ENCODE results near the gene AREG. TPM values are rescaled to one million over a fixed set of nuclear protein-coding genes. Genes with fewer than 3 reads are reported as not detected.

Gene AREG
- total RNA-seq, 1 donor from 2014 or later: 98.0 TPM

GRCh38 chr4:74456056-74456744 lies 11.3 kb downstream of the AREG start:
- no peaks in the 10 kb centered on the region for H3K36me3 ChIP-seq (ENCODE audit: control insufficient read depth, insufficient read depth, low read length)
- no peaks in the 10 kb centered on the region for H3K27me3 ChIP-seq (ENCODE audit: control insufficient read depth, insufficient read depth, low read length)
- no peak for DNase-seq (ENCODE audit: low read depth)
- H3K4me3 ChIP-seq (ENCODE audit: low read depth, low read length): no peak overlapping the region
- no peak for TF ChIP-seq CTCF (IDR thresholded peaks at IDR 0.05; ENCODE audit: insufficient read depth, low read length, poor library complexity, severe bottlenecking)

GRCh38 chr4:74456849-74457395 lies 12.0 kb downstream of the AREG start:
- H3K4me3 ChIP-seq (ENCODE audit: low read depth, low read length): no peak overlapping the region
- no peaks in the 10 kb centered on the region for H3K36me3 ChIP-seq (ENCODE audit: control insufficient read depth, insufficient read depth, low read length)
- H3K27me3 ChIP-seq (ENCODE audit: control insufficient read depth, insufficient read depth, low read length): no peaks in the 10 kb centered on the region
- TF ChIP-seq CTCF (IDR thresholded peaks at IDR 0.05; ENCODE audit: insufficient read depth, low read length, poor library complexity, severe bottlenecking): no peak
- no peak for DNase-seq (ENCODE audit: low read depth)

GRCh38 chr4:74460833-74461232 lies 15.9 kb downstream of the AREG start:
- Histone ChIP-seq H3K4me3 (ENCODE audit: low read depth, low read length) (no peak overlapping the region), H3K27me3 (ENCODE audit: control insufficient read depth, insufficient read depth, low read length) (no peaks in the 10 kb centered on the region)

DNA sequence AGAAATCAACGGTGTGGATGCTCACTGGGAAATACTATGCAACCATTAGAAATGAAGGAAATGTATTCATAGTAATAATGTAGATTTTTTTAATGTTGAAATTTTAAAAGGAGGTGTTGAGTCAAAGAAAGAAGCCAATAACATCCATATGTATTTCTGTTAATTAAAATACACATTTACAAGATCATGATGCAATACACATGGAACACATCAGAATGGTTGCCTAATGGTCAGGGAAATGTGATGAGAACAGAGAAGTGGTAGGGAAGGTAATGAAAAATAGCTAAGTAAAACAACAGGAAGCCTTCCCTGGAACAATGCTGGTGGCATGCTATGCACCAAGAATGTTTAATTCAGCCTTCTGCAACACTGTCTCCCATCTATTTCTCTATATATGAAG lies 18.2 kb downstream of the AREG start:
- no peak for DNase-seq (ENCODE audit: low read depth)
- Histone ChIP-seq H3K4me3 (ENCODE audit: low read depth, low read length) (no peak overlapping the region), H3K36me3 (ENCODE audit: control insufficient read depth, insufficient read depth, low read length) (no peaks in the 10 kb centered on the region), H3K27me3 (ENCODE audit: control insufficient read depth, insufficient read depth, low read length) (no peaks in the 10 kb centered on the region)
- no peak for TF ChIP-seq CTCF (IDR thresholded peaks at IDR 0.05; ENCODE audit: insufficient read depth, low read length, poor library complexity, severe bottlenecking)

More at GRCh38 chr4:74460833-74461232, 15.9 kb downstream of the AREG start:
- no peaks in the 10 kb centered on the region for H3K36me3 ChIP-seq (ENCODE audit: control insufficient read depth, insufficient read depth, low read length)
- TF ChIP-seq CTCF (IDR thresholded peaks at IDR 0.05; ENCODE audit: insufficient read depth, low read length, poor library complexity, severe bottlenecking): no peak
- DNase-seq (ENCODE audit: low read depth): no peak

- no peak for DNase-seq (ENCODE audit: low read depth)
- Histone ChIP-seq H3K27me3 (ENCODE audit: control insufficient read depth, insufficient read depth, low read length) (no peaks in the 10 kb centered on the region), H3K4me3 (ENCODE audit: low read depth, low read length) (no peak overlapping the region), H3K36me3 (ENCODE audit: control insufficient read depth, insufficient read depth, low read length) (no peaks in the 10 kb centered on the region)
- TF ChIP-seq CTCF (IDR thresholded peaks at IDR 0.05; ENCODE audit: insufficient read depth, low read length, poor library complexity, severe bottlenecking): no peak
Observed at GRCh38 chr4:74464291-74464690, 19.4 kb downstream of the AREG start.

DNA sequence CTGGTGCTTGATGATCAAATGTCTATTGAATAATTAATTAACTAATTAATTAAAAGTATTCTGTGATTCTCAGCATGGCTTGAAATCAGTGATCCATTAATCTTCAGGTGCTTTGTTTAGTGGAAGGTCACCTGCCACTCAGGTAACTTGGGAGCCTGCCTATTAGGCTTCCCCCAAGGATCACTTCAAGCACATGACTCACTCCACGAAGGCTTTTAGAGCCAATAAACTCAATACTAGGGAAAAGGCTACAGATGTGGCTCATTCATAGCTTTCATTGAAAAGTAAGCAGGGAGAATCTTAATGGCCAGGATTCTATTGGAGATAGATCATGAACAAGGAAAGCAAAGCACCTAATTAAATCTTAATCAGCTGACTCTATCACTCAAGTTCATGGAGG lies 21.3 kb downstream of the AREG start:
- H3K27me3 ChIP-seq (ENCODE audit: control insufficient read depth, insufficient read depth, low read length): no peaks in the 10 kb centered on the region
- no peak for DNase-seq (ENCODE audit: low read depth)
- no peak overlapping the region for H3K4me3 ChIP-seq (ENCODE audit: low read depth, low read length)
- H3K36me3 ChIP-seq (ENCODE audit: control insufficient read depth, insufficient read depth, low read length): no peaks in the 10 kb centered on the region
- no peak for TF ChIP-seq CTCF (IDR thresholded peaks at IDR 0.05; ENCODE audit: insufficient read depth, low read length, poor library complexity, severe bottlenecking)
